HEK293 (cell line): ENCODE measurements around the gene ACTL8.

ENCODE experiments used
- CTCF ChIA-PET: fragments of 350-600 bp; formaldehyde crosslinking; extraction: SDS; loops from one replicate; lab custom pipeline; 2021; ENCODE audit warnings: antibody characterized with exemption; lab: Yijun Ruan, JAX
- POLR2A ChIA-PET: fragments of 300-600 bp; formaldehyde crosslinking; extraction: SDS; loops from one replicate; lab custom pipeline; 2020; ENCODE audit warnings: antibody characterized with exemption, inconsistent platforms; lab: Yijun Ruan, JAX
- H3K27ac ChIP-seq: fragments of 200-500 bp; sonication (Bioruptor generic); 2 replicates; pipeline ENCODE4 v1.5.1; 2014; ENCODE audit warnings: low read depth, low read length, control low read depth, inconsistent platforms; ENCODE audit errors: extremely low read depth
- H3K36me3 ChIP-seq, 2 experiments: fragments of 200-500 bp in 1 of 2; sonication (Bioruptor generic) in 1 of 2; 1 replicate in 1 of 2; 2 replicates in 1 of 2; pipeline ENCODE4 v1.5.1; 2014 to 2017; ENCODE audit warnings: inconsistent platforms in 2 of 2, low read length in 2 of 2; ENCODE audit not compliant: control insufficient read depth in 2 of 2, insufficient read depth in 1 of 2
- H3K4me1 ChIP-seq: fragments of 200-500 bp; sonication (Bioruptor generic); 2 replicates; pipeline ENCODE4 v1.5.1; 2014; ENCODE audit warnings: mild to moderate bottlenecking, low read length, inconsistent platforms; ENCODE audit not compliant: control insufficient read depth, insufficient read depth
- H3K4me3 ChIP-seq: 2 replicates; pipeline ENCODE4 v1.5.1; 2011; ENCODE audit warnings: low read depth, mild to moderate bottlenecking, control low read depth, low read length, moderate library complexity
- H3K9me3 ChIP-seq: fragments of 200-500 bp; sonication (Bioruptor generic); 2 replicates; pipeline ENCODE4 v1.5.1; 2014; ENCODE audit warnings: low read depth, low read length, inconsistent platforms; ENCODE audit not compliant: control insufficient read depth, insufficient read depth
- SP2 ChIP-seq: fragments of 450-650 bp; formaldehyde crosslinking; IDR thresholded peaks from 2 replicates; pipeline ENCODE4 v1.5.1; 2016; ENCODE audit warnings: missing biosample characterization, missing genetic modification characterization
- ZBTB17 ChIP-seq: fragments of 450-650 bp; formaldehyde crosslinking; IDR thresholded peaks from 2 replicates; pipeline ENCODE4 v1.5.1; 2016; ENCODE audit warnings: missing biosample characterization, missing genetic modification characterization
- ZFP37 ChIP-seq: fragments of 450-650 bp; formaldehyde crosslinking; IDR thresholded peaks from 2 replicates; pipeline ENCODE4 v1.5.1; 2016; ENCODE audit warnings: missing biosample characterization, missing genetic modification characterization
- ZNF132 ChIP-seq: fragments of 450-650 bp; formaldehyde crosslinking; IDR thresholded peaks from 2 replicates; pipeline ENCODE4 v1.5.1; 2017; ENCODE audit warnings: missing biosample characterization, missing genetic modification characterization, borderline replicate concordance
- ZNF16 ChIP-seq: fragments of 450-650 bp; formaldehyde crosslinking; IDR thresholded peaks from 2 replicates; pipeline ENCODE4 v1.5.1; 2016; ENCODE audit warnings: low read depth, missing biosample characterization, missing genetic modification characterization
- ZNF302 ChIP-seq: fragments of 450-650 bp; formaldehyde crosslinking; IDR thresholded peaks from 2 replicates; pipeline ENCODE4 v1.5.1; 2016; ENCODE audit warnings: missing biosample characterization, missing genetic modification characterization, low read depth
- ZNF416 ChIP-seq: fragments of 450-650 bp; formaldehyde crosslinking; IDR thresholded peaks from 2 replicates; pipeline ENCODE4 v1.5.1; 2016; ENCODE audit warnings: missing biosample characterization, missing genetic modification characterization
- ZNF449 ChIP-seq: fragments of 450-650 bp; formaldehyde crosslinking; IDR thresholded peaks from 2 replicates; pipeline ENCODE4 v1.5.1; 2017; ENCODE audit warnings: missing biosample characterization, mild to moderate bottlenecking, missing genetic modification characterization, moderate library complexity
- ZNF473 ChIP-seq: fragments of 450-650 bp; formaldehyde crosslinking; IDR thresholded peaks from 2 replicates; pipeline ENCODE4 v1.5.1; 2017; ENCODE audit warnings: missing biosample characterization, missing genetic modification characterization
- ZNF530 ChIP-seq: fragments of 450-650 bp; formaldehyde crosslinking; IDR thresholded peaks from 2 replicates; pipeline ENCODE4 v1.5.1; 2016; ENCODE audit warnings: low read depth, missing biosample characterization, missing genetic modification characterization
- ZNF549 ChIP-seq: fragments of 450-650 bp; IDR thresholded peaks from 2 replicates; pipeline ENCODE4 v1.5.1; 2018; ENCODE audit warnings: missing biosample characterization, missing genetic modification characterization, mild to moderate bottlenecking, inconsistent platforms, moderate library complexity
- ZNF585B ChIP-seq: fragments of 450-650 bp; formaldehyde crosslinking; IDR thresholded peaks from 2 replicates; pipeline ENCODE4 v1.5.1; 2016; ENCODE audit warnings: missing biosample characterization, missing genetic modification characterization
- ZNF623 ChIP-seq: fragments of 450-650 bp; formaldehyde crosslinking; IDR thresholded peaks from 2 replicates; pipeline ENCODE4 v1.5.1; 2016; ENCODE audit warnings: missing biosample characterization, missing genetic modification characterization
- ZNF624 ChIP-seq: fragments of 450-650 bp; formaldehyde crosslinking; IDR thresholded peaks from 2 replicates; pipeline ENCODE4 v1.5.1; 2017; ENCODE audit warnings: missing biosample characterization, missing genetic modification characterization
- ZNF704 ChIP-seq: fragments of 450-650 bp; formaldehyde crosslinking; IDR thresholded peaks from 2 replicates; pipeline ENCODE4 v1.5.1; 2016; ENCODE audit warnings: missing biosample characterization, missing genetic modification characterization

The ACTL8 gene

GRCh38 chr1:17774452-17774851, 19.3 kb downstream of the ACTL8 start:
- ChIA-PET POLR2A (no interaction called here), CTCF (interaction anchor here (0.8 to 1.6 kb wide), 2 partner anchors 15 to 113 kb away, joined by 3 read pairs; no protein-coding TSS in a partner anchor)
- Histone ChIP-seq H3K9me3 (no peaks in the 10 kb centered on the region), H3K4me3 (no peak overlapping the region), H3K4me1 (no peaks in the 10 kb centered on the region), H3K36me3 (no peaks in the 10 kb centered on the region), H3K27ac (no peak overlapping the region)
- TF ChIP-seq ZNF473 (tag by site-specific recombination) (no peak), ZNF623 (tag by site-specific recombination) (peak; percentile 98)

DNA sequence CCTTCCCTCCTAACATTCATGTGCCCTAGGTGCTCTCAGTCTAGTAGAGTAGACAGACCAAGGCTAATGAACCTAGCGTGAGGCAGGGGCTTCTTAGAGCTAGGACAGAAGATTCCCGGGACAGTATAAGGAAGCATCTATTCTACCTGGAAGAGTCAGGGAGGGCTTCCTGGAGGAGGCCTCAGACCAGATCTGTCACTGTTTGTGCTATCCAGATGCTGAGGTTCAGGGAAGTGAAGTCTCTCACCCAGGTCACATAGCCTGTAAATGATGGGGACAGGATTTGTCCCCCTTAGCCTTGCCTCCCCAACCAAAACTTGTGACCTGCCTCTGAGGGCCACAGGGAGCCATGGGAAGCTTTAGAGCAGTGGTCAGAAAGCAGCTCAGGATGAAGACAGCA, 20.7 kb downstream of the ACTL8 start:
- POLR2A ChIA-PET: no interaction called here
- TF ChIP-seq ZNF16 (tag by site-specific recombination): peak; percentile 69
- TF ChIP-seq ZNF549: no peak
- CTCF ChIA-PET: no interaction called here

GRCh38 chr1:17776426-17776825, 21.3 kb downstream of the ACTL8 start:
- POLR2A ChIA-PET: no interaction called here
- CTCF ChIA-PET: interaction anchor here (0.6 to 0.7 kb wide), 2 partner anchors 459 to 1098 kb away, joined by 3 read pairs; no protein-coding TSS in a partner anchor
- Histone ChIP-seq H3K4me3 (no peak overlapping the region), H3K4me1 (no peaks in the 10 kb centered on the region), H3K9me3 (no peaks in the 10 kb centered on the region), H3K27ac (no peak overlapping the region), H3K36me3 (no peaks in the 10 kb centered on the region)
- TF ChIP-seq ZNF132 (tag by site-specific recombination): no peak
- no peak for TF ChIP-seq ZNF624 (tag by site-specific recombination)
- TF ChIP-seq ZFP37 (tag by site-specific recombination): no peak
- TF ChIP-seq ZNF416: no peak
- no peak for TF ChIP-seq ZNF449 (tag by site-specific recombination)
- TF ChIP-seq, all 188 proteins: peak for 0

More for the DNA sequence above, 20.7 kb downstream of the ACTL8 start:
- no peak overlapping the region for H3K27ac ChIP-seq
- H3K36me3 ChIP-seq: no peaks in the 10 kb centered on the region
- no peaks in the 10 kb centered on the region for H3K9me3 ChIP-seq
- H3K4me1 ChIP-seq: no peaks in the 10 kb centered on the region
- H3K4me3 ChIP-seq: no peak overlapping the region

GRCh38 chr1:17777330-17777729, 22.2 kb downstream of the ACTL8 start:
- Histone ChIP-seq H3K36me3 (no peaks in the 10 kb centered on the region), H3K4me1 (no peaks in the 10 kb centered on the region), H3K27ac (no peak overlapping the region), H3K9me3 (no peaks in the 10 kb centered on the region), H3K4me3 (no peak overlapping the region)
- POLR2A ChIA-PET: no interaction called here
- CTCF ChIA-PET: no interaction called here
- no peak for TF ChIP-seq ZNF530 (tag by site-specific recombination)
- no peak for TF ChIP-seq SP2
- no peak for TF ChIP-seq ZNF585B (tag by site-specific recombination)
- TF ChIP-seq ZBTB17: peak; percentile 63; the same call in 1 of the 2 replicates
- TF ChIP-seq ZNF704 (tag by site-specific recombination): no peak

- POLR2A ChIA-PET: no interaction called here
- peak; percentile 90 for TF ChIP-seq ZNF449 (tag by site-specific recombination)
- TF ChIP-seq ZNF302 (tag by site-specific recombination): no peak
- TF ChIP-seq, all 188 proteins: peak for 1
- Histone ChIP-seq H3K4me3 (no peak overlapping the region), H3K27ac (no peak overlapping the region), H3K9me3 (no peaks in the 10 kb centered on the region), H3K4me1 (no peaks in the 10 kb centered on the region), H3K36me3 (no peaks in the 10 kb centered on the region)
- CTCF ChIA-PET: no interaction called here
Observed at GRCh38 chr1:17777818-17778217, 22.7 kb downstream of the ACTL8 start.
